HG02763 (cell line): ENCODE results near the gene KHDC1L.
"Not testable (repeated sequence)": the region's sequence is repeated elsewhere in the genome, so short reads cannot be mapped to it uniquely, and the experiment has no call there.

Source experiments
- ATAC-seq: cut with Tn5 transposase; IDR thresholded peaks from one replicate; pipeline ENCODE4 v1.9.1; 2021; ENCODE audit warnings: mild to moderate bottlenecking, moderate library complexity; ENCODE audit not compliant: unreplicated experiment

KHDC1L gene

GRCh38 chr6:73207221-73207837 lies 18.0 kb downstream of the KHDC1L start:
- no peak for ATAC-seq

- ATAC-seq = no peak
These were observed 21.0 kb downstream of the KHDC1L start for GRCh38 chr6:73204252-73204651.

GRCh38 chr6:73203098-73203497 lies 22.2 kb downstream of the KHDC1L start:
- no peak for ATAC-seq

- ATAC-seq = no peak
These were observed 24.6 kb downstream of the KHDC1L start for GRCh38 chr6:73200735-73201134.

GRCh38 chr6:73200247-73200646 lies 25.0 kb downstream of the KHDC1L start:
- no peak for ATAC-seq

GRCh38 chr6:73194744-73195143 lies 30.6 kb downstream of the KHDC1L start:
- no peak for ATAC-seq

GRCh38 chr6:73193302-73193701 lies 32.0 kb downstream of the KHDC1L start:
- not testable (repeated sequence) for ATAC-seq

GRCh38 chr6:73182021-73182607 lies 43.2 kb downstream of the KHDC1L start:
- ATAC-seq = no peak

GRCh38 chr6:73180763-73181619 lies 44.3 kb downstream of the KHDC1L start:
- ATAC-seq = peak; percentile 81

GRCh38 chr6:73180076-73180738 lies 45.1 kb downstream of the KHDC1L start:
- no peak for ATAC-seq

GRCh38 chr6:73177221-73177944 lies 47.9 kb downstream of the KHDC1L start:
- peak; percentile 61 for ATAC-seq

GRCh38 chr6:73176057-73176456 lies 49.2 kb downstream of the KHDC1L start:
- ATAC-seq = no peak

GRCh38 chr6:73174646-73175045 lies 50.6 kb downstream of the KHDC1L start:
- ATAC-seq = no peak
